Measurements from ENCODE around the gene ADGRB2.
A peak's percentile ranks its signal among the peaks of the same experiment; 100 is the strongest.

The ADGRB2 gene

DNA sequence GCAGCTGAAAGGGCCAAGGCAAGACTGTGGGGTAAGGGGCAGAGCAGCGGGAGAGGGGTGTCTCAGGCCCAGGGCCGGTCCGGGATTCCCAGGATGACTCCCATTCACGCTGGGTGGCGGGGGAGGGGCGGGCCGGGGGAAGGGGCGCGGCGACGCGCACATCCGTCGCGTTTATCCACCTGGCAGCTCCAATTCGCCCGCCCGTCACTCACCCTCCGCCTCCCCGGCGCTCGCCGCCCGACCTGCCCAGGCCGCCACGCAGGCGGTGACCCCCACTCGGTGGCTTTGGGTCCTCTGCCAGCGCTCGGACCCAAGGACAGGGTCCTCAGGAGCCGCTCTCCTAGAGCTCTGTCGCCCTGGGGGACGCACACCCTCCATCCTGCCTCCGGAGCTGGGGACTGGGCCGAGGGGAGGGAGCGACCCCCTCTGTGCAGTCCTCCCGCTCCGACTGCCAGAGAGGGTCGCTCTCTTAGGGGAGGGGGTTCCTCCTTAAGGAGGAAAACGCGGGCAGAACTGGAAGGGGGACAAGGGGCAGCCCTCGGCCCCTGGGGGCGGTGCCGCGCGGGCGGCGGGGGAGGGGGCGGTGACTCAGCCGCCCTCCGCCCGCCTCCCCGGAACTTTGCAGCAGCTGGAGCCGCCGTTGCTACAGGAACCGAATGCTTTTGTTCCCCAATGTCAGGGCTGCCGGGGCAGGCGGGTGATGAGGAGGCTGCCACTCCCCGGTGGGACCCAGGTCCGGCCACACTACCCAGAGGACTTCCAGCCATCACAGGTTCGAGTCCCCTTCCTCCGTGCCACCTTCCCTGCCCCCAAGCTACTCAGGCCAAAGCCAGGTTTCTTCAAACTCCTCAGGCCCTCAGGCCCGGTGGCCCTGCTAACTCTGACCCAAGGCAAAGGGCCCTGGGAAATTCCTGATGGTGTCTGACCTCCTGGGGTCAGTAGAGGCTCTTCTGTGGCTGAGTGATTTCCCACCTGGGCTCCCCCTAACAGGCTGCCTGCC, 3.4 kb downstream of the ADGRB2 start:
- Histone ChIP-seq H3K4me3 (ENCODE audit: low read depth, low read length) (peak overlapping the region; percentile 62), H3K27ac (peak overlapping the region; percentile 21), H3K36me3 (replicated peaks) (no peaks in the 10 kb centered on the region), H3K27me3 (replicated peaks) (no peaks in the 10 kb centered on the region)
- in situ Hi-C loops (cut with HindIII; ENCODE audit: low pct_ligation_motif_present, low sequenced_read_pairs), result no loop called here
- peak; percentile 56 for DNase-seq
- TF ChIP-seq, protein P1, sequence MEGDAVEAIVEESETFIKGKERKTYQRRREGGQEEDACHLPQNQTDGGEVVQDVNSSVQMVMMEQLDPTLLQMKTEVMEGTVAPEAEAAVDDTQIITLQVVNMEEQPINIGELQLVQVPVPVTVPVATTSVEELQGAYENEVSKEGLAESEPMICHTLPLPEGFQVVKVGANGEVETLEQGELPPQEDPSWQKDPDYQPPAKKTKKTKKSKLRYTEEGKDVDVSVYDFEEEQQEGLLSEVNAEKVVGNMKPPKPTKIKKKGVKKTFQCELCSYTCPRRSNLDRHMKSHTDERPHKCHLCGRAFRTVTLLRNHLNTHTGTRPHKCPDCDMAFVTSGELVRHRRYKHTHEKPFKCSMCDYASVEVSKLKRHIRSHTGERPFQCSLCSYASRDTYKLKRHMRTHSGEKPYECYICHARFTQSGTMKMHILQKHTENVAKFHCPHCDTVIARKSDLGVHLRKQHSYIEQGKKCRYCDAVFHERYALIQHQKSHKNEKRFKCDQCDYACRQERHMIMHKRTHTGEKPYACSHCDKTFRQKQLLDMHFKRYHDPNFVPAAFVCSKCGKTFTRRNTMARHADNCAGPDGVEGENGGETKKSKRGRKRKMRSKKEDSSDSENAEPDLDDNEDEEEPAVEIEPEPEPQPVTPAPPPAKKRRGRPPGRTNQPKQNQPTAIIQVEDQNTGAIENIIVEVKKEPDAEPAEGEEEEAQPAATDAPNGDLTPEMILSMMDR (IDR thresholded peaks at IDR 0.05; ENCODE audit: low read depth, low read length, missing control alignments), result no peak

DNA sequence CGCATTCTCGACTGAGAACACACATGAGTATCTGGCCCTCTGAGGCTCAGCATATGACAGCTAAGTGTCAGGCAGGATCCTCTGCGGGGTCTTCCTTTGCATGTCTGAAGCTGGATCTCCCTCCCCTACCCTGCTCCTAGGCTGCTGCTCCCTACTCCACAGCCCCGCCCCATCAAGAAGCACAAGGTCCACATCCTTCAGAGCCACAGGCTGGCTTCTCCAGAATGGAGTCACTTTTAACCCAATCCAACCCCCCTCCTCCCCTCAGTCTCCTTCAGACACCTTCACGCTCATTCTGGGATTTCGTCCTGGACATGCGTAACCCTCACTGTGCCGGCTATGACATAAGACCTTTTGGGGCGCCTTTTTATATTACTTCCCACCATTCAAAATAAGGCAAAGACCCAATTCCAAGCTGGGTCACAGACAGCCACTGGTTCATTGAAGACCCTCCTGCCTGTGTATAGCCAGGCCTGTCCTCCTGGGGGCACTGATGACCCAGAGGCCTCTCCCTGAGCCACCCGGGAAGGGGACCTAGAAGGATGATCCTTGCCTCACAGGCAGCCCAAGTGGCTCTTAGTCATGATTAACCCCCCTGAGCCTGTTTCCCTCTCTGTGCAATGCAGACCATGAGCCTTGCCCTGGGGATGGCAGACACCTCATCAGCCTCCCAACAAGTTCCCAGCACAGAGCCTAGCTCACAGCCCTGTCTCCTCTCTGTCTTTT, 4.7 kb downstream of the ADGRB2 start:
- no peak for DNase-seq
- Histone ChIP-seq H3K4me3 (ENCODE audit: low read depth, low read length) (no peak overlapping the region), H3K27me3 (replicated peaks) (no peaks in the 10 kb centered on the region), H3K27ac (no peak overlapping the region), H3K36me3 (replicated peaks) (no peaks in the 10 kb centered on the region)
- TF ChIP-seq, protein P1 (IDR thresholded peaks at IDR 0.05; ENCODE audit: low read depth, low read length, missing control alignments), result peak; percentile 13
- in situ Hi-C loops (cut with HindIII; ENCODE audit: low pct_ligation_motif_present, low sequenced_read_pairs), result no loop called here

DNA sequence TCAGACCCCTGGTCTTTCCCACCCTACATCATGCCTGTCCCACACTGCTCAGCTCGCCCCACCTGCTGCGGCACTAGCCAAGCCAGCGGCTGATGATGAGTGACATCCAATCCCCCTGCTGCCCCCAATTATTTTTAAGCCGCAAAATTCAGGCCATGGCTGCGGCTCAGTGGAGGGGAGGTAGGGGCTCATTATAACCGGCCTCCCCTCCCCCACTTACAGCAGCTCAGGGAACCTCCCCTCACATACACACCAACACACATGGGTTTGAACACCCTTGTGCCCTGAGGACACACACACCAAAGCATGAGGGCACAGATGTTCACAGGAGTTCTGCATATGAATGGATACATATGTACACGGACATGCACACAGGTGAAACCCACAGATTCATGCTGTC, 5.3 kb downstream of the ADGRB2 start:
- DNase-seq, result no peak
- H3K36me3 ChIP-seq (replicated peaks), result no peaks in the 10 kb centered on the region
- in situ Hi-C loops (cut with HindIII; ENCODE audit: low pct_ligation_motif_present, low sequenced_read_pairs), result no loop called here

DNA sequence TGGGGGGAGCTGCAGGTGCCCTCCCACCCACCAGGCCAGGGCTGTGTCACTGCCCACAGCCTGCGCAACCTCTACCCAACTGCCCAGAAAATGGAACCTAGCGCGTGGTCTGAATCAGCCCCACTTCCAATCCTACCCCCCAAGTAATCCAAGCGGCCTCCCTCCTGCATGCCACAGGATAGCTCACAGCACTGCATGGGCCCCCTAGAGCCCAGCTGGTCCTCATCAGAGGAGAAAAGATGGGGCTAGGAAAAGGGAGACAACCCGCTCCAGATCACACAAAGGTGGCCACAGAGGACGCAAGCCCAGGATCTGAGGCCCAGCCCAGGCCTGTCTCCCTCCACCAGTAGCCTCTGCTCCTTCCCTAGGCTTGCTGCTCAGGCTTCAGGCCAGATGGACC, 6.2 kb downstream of the ADGRB2 start:
- no peak for DNase-seq

More for the DNA sequence above, 5.3 kb downstream of the ADGRB2 start:
- TF ChIP-seq, protein P1 (IDR thresholded peaks at IDR 0.05; ENCODE audit: low read depth, low read length, missing control alignments), result no peak
- Histone ChIP-seq H3K27me3 (replicated peaks) (no peaks in the 10 kb centered on the region), H3K27ac (no peak overlapping the region), H3K4me3 (ENCODE audit: low read depth, low read length) (no peak overlapping the region)

DNA sequence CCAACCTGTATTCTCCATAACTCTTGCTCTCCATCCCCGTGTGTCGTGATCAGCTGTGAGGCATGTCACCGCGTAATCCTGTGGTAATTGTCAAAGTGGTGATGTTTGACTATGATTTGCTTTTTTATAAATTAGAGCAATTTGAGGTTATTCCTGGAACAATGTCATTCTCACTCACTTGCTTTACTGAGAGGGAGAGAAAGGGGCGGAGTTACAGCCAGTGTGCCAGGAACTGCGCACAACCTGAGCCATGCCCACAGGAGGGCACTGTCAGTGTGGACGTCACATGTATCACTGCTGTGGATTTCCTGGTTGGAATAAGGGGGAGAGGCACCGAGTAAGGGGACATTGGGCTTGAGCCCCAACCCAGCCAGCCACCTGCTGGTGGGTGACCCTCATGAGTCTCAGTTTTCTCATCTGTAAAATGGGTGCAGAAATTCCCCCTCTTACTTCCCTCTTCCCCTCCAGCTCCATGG, 6.9 kb downstream of the ADGRB2 start:
- Histone ChIP-seq H3K36me3 (replicated peaks) (no peaks in the 10 kb centered on the region), H3K27ac (no peak overlapping the region), H3K4me3 (ENCODE audit: low read depth, low read length) (no peak overlapping the region), H3K27me3 (replicated peaks) (no peaks in the 10 kb centered on the region)
- in situ Hi-C loops (cut with HindIII; ENCODE audit: low pct_ligation_motif_present, low sequenced_read_pairs), result no loop called here
- TF ChIP-seq, protein P1 (IDR thresholded peaks at IDR 0.05; ENCODE audit: low read depth, low read length, missing control alignments), result peak; percentile 12
- no peak for DNase-seq

More for the DNA sequence above, 6.2 kb downstream of the ADGRB2 start:
- Histone ChIP-seq H3K27ac (no peak overlapping the region), H3K4me3 (ENCODE audit: low read depth, low read length) (no peak overlapping the region), H3K36me3 (replicated peaks) (no peaks in the 10 kb centered on the region), H3K27me3 (replicated peaks) (no peaks in the 10 kb centered on the region)
- TF ChIP-seq, protein P1 (IDR thresholded peaks at IDR 0.05; ENCODE audit: low read depth, low read length, missing control alignments), result no peak
- in situ Hi-C loops (cut with HindIII; ENCODE audit: low pct_ligation_motif_present, low sequenced_read_pairs), result no loop called here
